Measurements from ENCODE around the gene ALDOA.

- no peak for TF ChIP-seq CTCF (IDR thresholded peaks at IDR 0.05; ENCODE audit: poor library complexity)
- no peak for TF ChIP-seq EZH2phosphoT487 (IDR thresholded peaks at IDR 0.05; ENCODE audit: low read depth, severe bottlenecking, unreplicated experiment)
- no peak for TF ChIP-seq EZH2 (IDR thresholded peaks at IDR 0.05; ENCODE audit: borderline replicate concordance)
Observed at GRCh38 chr16:30046588-30046987, 19.0 kb upstream of the ALDOA start.

Measured in hepatocyte (in vitro differentiated cells).